SW 1271 (cell line): Measurements from ENCODE around the gene IFITM10.

Experiments used
- DNase-seq, 2 experiments: peaks; one replicate each; lab custom pipeline; 2025; lab: John Stamatoyannopoulos, UW

Gene IFITM10

DNA sequence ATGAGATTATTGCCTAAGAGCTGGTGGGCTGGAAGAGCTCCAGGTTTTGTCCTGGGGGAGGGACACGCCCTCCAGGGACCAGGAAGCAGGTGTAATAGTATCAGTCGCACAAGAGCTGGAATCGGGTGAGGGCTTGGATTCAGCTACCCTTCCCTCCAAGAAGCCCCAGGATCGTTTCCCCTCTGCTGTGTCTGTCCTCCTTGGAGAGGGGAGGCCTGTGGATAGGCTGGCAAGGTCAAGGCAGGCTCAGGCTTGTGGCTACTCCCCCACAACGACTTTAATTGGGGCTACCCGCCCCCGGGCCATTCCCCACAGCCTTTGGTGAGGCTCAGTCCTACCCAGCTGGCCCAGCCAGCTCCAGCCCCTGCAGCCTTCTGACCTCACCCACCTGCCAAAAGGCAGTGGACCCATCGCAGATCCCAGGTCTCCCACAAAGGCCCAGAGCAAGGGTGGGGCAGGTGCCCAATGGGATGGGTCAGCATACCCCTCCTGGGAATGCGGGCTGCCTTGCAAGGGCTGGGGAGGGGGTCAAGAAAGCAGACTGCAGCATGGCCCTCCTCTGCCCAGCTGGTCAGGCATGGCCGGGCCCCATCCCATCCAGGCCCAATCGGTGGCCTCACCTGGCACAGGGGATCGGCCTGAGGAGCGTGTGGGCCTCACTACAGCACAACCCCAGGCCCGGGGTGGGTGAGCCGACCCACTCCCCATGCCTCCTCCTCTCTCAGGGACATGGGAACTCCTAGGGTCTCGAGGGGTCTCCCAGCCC, 12.3 kb upstream of the IFITM10 start:
- DNase-seq = peak in 1 of 2 experiments; percentile 6

DNA sequence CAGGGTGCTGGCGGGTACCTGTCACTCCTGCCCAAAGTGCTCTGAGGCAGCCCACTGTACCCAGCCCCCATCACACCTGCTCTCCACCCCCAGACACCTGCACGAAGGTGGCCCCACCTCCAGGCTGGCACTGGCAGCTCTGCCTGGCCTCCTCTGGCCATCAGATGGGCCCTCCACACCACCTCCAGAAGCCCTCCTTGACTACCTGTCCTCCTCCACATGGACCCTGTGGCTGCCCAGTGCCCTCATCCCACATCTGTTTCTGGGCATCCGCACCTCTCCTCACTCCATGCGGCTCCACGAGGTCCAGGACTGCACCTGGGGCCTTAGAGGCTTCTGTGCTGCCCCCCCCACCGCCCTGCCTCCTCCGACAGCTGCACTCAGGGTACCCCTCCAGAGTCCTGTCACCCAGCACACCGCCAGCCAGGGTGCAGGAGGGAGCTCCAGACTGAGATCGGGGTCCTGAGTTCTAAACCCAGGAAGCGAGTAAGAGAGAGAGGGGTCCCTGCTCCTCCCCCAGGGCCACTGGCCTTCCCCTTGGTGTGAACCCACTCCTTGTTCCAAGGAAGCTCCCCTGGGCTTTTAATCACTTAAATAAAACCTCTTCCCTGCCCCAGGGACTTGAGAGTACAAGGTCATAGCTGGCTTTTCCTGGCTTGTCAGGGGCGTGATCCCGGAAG, 11.6 kb upstream of the IFITM10 start:
- no peak for DNase-seq

DNA sequence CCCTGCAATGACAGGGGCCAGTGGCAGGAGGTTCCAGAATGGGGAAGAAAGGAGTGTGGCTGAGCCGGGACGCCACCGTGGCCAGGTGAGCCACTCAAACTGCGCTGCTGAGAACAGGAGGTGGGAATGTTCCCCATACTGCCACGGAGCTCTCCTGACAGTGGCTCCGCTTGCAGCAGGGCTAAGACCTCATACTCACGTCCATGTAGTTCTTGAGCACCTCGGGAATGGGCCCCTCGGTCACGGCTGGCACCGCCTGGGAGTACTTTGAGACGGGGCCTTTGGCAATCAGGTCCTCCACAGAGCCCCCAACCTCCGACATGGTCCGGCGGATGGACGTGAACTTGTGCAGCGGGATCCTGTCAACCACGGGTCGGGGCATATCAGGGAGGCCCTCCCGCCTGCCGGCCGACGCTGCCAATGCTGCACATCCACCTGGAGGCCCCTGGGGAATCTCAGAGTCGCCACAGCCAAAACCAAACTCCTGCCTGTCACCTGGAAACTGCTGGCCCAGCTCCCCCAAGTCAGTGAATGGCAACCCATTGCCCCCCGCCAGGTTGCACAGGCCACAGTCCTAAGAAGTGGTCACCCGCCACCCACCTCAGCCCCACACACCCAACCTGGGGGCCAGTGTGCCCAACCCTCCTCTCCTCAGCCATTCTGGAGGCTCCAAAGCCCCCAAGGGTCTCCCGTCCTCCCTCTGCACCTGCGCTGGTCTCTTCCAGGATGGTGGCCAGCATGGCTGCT, 10.9 kb upstream of the IFITM10 start:
- no peak for DNase-seq

DNA sequence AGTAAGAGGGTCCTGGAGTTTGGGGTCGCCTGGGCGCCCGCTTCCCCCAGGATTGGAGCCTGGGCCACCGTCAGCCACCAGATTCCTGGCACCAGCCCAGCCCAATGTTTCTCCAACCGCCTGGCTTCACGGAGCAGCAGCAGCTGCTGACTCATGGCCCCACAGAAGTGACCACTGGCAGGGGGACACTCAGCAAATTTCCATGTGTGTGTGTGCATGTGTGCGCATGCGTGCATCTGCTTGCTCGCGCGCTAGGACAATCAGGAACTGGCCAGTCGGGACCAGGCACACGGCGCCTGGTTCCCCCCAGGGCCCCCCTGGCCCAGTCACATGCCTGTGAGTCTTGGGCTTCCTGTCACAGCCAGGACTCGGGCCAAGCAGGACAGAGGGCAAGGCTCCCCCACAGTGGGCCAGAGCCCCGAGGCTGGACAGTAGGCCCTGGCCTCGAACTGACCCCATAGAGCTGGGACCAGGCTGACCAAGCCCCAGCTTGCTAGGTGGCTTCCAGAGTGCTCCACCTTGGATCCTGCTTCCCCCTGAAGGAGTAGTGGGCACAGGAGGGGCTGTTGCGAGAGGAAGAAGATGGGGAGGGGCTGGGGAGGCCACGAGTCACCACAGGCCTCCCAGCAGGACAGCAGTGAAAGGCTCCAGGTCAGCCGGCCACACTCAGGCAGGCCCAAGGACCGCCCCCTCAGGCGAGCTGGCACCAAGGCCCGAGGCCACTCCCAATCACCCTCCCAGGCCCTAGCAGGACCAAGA, 10.1 kb upstream of the IFITM10 start:
- no peak for DNase-seq

DNA sequence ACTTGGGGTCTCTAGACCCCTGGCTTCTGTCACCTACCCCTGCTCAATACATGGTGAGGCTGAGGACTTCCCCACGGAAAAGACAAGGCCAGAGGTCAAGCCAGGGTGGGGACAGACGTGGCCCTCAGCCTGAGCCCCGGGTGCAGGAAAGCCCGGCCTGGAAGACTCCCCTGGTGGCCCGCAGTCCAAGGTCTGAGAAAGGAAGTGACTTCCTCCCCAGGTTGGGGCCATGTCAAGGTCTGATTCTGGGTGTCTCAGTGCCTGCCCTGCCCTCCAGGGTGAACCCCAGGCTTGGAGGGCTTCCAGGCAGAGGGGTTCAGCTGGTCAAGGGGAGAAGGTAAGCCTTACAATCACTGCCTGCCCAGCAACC, 9.4 kb upstream of the IFITM10 start:
- DNase-seq = no peak

DNA sequence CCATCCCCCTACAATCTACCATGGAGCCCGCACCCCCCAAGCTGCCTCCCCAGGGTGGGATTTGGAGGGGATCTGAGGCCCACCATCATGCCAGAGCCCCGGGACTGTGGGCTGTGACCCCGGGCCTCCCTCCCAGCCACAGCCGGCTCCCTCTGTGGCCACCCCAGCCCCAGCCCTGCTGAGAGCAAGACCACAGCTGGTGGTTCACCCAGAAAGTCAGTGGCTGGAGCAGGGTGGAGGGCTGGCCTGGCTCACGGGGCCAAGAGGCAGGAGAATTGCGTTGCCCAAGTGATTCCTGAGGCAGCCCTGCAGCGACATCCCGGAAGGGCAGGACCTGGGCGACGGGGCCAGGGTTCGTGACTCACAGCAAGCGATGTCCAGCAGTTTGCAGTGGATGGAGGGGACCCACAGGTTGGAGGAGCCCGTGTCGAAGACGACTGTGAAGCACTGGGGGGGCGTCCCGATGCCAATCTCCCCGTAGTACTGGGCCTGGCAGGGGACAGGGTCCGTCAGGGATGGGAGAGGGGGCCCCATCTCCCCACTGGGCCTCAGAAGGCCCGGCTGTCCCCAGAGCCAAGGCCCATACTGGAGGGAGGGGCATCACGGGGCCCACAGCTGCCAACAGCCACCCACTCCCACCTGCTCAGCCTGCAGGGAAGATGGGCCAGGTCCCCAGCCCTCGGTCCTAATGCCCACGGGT, 8.9 kb upstream of the IFITM10 start:
- DNase-seq = no peak

DNA sequence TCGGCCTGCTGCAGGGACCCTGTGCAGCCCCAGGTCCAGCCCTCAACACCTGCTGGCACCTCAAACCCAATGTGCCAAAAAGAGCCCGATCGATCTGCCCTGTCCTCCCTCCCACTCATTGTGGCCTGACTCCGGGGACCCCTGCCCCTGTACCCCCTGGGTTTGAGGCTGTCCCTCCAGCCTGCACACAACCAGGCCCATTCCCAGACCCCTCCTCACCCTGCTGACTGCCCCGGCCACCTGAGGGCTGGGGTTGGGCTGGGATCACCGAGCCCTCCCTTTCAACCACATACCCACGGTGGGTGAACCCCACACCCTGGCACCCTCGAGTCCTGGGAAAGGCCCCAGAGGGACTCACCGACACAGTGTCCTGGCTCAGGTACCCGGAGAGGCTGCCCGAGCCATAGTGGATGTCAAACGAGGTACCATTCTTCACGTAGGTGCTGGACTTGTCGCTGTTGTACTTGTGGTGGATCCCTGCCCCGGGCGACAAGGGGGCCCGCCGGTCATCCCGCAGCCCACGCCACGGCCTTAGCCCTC, 8.3 kb upstream of the IFITM10 start:
- DNase-seq = no peak

DNA sequence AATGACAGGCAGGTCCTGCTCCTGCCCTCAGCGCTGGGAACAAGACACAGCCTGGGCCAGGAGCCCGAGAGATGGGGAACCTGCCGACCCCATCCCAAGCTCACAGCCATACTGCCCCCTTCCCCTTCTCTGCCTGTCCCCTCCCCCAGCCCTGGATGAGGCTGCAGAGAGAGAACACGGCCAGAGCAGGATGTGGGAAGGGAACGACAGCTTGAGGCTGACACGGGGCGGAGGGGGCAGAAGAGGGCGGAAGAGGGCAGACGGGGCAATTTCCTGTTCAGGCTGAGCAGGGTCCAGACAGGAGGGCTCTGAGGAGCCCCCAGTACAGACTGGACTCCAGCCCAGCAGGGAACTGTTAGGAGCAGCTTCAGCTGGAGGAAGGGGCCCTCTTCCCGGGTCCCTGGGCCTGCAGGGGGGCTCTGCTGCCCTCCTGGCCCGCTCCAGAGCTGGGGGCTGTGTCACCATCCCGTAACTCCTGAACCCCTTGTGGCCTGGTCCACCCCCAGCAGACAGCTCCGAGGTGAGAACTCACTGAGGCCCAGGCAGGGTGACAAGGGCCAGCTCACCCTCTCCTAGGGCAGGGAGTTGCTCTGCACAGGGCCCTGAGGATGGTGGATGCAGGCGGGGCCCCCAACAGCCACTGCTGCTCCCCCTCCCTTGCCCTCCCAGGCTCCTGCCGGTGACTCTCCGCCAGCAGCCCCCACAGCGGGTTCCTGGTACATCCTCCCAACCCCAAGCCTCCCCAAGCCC, 7.6 kb upstream of the IFITM10 start:
- no peak for DNase-seq

DNA sequence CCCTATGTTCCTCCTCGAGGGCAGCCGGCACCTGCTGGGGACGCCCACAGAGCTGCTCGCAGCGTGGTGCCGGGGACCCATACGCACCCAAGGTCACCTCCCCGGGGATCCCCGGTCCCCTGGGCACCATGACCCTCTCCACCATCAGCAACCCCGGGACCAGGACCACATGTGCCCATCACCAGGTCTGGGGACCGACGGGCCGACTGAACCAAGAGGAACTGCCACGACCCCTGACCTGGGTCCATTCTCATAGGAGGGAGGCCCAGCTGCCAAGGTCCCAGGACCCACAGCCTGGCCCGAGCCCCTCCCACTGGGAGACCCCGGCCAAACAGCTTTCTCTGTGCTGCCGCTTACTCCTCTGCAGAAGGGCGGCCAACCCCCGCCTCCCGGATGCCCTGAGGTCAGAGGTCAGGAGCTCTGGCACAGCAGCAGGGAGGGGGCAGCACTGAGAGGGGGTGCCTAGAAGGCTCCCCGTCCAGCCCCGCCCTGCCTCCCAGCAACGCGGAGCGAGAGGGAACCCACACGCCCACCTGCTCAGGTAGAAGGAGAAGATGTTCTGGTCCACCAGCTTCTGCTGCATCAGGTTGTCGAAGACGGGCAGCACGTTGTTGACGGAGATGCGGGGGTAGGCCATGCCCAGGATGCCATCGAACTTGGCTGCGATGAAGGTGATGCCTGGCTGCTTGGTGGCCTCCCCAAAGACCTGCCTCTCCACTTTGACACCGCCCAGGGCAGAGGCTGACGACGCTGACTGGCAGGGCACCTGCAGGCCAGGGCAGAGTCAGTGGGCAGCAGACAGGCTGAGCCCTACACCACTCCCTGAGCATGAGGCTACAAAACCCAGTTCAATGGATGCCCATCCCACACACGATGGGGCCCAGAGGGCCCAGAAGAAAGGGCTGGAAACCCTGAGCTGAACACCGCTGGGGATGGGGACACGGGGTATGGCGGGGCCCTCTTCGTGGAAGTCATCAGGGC, 6.7 kb upstream of the IFITM10 start:
- no peak for DNase-seq

DNA sequence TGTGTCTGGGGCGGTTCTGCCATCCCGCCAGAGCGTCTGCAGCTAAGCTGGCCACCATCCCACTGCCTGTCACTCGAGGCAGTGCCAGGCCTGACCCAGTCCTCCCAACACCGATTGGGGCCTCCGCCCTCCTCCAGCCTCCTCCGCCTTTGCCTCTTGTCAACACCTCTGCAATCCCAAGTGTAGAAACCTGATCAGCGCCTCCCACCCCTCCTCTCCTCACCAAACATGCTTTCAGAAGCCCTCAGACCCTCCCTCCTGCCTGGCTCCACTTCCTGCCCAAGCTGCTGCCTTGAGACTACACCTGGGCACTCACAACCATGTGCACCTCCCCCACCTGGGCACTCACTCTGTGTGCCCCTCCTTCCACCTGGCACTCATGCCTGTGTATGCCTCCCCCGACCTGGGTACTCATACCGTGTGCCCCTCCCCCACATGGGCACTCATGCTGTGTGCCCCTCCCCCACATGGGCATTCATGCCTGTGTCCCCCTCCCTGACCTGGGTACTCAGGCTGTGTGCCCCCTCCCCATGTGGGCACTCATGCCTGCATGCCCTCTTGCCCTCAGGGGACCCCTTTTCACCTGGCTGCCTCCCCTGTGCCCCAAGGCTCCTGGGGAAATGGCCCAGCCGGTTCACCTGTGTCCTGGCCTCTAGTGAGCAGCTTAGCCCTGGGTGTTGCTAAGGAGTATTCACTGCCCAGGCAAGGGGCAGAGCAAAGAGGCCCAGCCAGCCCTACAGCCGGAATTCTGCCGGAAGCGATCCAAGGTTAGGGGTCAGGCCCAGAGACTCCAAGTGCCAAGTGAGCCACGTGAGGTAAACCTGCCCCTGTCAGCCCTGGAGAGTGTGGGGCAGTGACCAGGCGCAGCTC, 5.5 kb upstream of the IFITM10 start:
- DNase-seq = no peak

DNA sequence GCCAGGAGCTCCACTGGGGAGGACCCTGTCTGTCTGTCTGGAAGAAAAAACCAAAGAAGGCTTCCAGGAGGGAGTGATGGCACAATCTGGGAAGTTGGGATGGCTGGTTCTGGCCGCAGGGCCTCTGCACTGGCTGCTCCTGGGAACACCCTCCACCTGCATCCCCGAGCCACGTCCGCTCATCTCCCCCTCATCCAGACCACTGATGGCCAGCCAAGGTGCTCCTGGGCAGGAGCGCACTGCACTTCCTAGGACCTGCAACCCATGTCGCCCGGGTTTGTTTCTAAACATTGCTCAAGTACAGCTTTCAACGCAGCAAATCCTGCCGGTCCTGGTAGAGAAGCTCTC, 4.9 kb upstream of the IFITM10 start:
- no peak for DNase-seq

DNA sequence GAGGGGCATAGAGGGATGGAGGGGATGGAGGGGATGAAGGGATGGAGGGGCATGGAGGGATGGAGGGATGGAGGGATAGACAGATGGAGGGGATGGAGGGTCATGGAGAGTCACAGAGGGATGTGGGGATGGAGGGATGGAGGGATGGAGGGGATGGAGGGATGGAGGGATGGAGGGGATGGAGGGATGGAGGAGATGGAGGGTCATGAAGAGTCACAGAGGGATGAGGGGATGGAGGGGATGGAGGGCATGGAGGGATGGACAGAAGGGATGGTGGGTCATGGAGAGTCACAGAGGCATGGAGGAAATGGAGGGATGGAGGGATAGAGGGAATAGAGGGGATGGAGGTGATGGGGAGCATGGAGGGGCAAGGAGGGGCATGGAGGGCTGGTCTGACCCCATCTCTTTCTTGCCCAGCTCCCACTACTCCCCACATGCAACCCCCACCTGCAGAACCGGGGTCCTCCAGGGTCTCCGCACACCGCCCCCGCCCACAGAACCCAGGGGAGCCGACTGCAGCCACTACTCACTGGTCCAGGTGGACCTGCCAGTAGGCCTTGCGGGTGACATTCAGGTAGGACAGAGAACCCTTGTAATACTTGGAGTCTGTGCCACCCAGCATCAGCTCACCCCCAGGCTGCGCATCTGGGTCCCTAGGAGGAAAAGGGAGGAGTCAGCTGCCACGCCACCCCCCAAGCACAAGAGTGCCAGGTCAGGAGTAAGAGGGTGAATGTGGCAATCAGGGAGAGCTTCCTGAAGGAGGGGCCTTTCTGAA, 4.2 kb upstream of the IFITM10 start:
- DNase-seq = no peak

DNA sequence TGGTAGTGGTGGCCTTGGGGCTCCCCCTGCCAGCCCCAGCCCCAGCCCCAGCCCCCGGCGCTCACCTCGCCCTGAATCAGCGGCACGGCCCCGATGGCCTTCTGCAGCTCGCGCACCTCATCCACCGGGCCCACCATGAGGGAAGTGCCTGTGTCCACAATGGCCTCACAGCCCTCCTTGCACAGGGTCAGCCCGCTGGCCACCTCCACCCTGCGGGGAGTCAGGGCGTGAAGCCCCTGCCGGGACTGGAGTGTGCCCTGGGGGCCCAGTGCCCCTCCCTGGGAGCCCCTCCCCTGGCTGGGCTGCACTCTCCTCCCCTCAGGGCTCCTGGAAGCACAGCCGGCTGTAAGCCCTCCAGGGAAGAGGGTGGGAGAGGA, 3.5 kb upstream of the IFITM10 start:
- no peak for DNase-seq

DNA sequence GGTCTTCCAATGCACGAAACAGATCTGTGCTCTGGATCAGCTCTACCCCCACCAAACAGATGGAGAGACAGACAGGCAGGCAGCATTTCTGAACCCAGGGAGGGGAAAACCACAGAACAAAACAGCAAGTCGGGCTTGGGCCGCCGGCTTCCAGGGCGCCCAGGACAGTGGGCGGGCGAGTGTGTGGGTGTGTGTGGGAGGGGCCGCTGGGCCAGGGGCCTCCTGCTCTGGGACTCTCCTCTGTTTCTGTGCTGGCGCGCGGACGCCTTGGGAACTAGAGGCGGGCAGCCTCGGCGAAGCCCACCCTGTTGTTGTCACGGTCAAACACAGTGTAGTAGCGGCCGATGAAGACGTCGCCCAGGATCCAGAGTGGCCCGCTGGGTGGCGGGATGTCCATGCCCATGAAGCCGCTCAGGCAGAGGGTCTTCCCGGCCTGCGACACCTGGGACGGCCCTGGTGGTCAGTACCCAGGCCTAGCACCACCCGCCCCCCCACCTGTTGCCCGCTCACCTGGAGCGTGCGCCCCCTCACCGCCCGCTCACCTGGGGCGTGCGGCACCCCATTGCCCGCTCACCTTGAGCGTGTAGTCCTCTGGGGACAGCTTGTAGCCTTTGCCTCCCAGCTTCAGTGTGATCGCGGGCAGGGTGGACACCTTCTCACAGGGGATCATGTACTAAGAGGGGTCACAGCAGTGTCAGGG, 3.0 kb upstream of the IFITM10 start:
- no peak for DNase-seq

DNA sequence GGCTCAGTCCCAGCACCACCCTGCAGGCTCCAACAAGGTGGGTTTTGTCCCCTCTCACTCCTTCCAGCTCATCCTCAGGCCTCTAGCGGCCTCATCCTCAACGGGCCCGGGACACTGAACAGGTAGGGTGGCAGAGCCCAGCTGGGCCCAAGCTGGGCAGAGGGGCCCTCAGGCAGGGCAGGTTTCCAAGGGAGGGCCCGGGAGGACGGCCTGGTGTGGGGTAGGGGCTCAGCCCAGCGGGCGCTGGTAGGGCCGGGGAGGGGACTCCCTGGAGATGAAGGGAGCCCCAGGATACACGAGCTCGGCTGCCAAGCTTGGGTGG, 2.5 kb upstream of the IFITM10 start:
- no peak for DNase-seq

DNA sequence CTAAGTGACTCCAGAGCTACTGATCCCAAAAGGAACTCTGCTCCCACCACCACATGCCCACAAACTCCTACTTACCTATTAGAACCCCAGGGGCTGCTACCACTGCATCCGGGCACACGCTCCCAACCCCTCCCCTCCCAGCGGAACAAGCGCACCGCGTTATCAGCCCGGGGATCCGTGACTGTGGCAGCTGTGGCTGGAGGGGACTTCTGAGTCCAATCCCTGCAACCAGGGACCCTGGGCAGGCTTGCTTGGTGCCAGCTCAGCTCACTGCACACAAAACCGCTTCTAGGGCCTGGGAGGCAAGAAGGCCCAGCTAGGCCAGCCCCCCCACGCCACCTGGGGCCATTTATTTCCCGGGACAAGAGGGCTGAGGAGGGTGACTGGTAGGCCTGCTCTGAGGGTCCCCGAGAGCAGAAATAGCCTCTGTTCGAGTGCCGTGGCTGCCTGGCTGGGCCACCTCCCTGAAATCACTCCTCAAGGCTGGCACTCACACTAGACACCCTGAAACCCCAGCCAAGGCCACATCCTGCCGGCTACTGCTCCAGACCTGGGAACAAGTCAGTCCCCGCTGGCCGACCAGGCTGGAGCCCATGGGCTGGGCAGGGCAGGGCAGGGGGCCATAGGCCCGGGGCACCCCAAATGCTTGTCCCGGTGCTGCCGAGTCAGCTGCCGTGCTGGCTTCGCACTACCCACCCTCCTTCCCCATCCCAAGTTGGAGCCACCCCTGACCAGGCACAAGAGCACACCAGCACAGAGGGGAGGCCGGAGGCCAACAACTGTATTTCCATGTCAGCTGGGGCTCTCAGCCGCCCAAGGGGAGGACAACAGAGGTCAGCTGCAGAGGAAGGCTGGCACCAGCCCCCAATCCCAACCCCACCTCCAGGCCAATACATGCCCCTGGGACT, 1.9 kb upstream of the IFITM10 start:
- DNase-seq = no peak
